Hindlimb muscle (tissue), 1 donor: ENCODE data around the gene ATP13A5. TPM values are rescaled to one million over a fixed set of nuclear protein-coding genes. Genes with fewer than 3 reads are reported as not detected.

Experiments used
- DNase-seq: peaks from one replicate; pipeline ENCODE4 v3.0.0-alpha.2; 2013
- polyA plus RNA-seq: library from polyadenylated mRNA; unstranded; fragments of 120-200 nt; gene quantifications from one replicate; pipeline ENCODE4 v1.2.1, GENCODE V29; 2013; ENCODE audit not compliant: insufficient read length

ATP13A5 gene
- polyA plus RNA-seq = 0.88 TPM

DNA sequence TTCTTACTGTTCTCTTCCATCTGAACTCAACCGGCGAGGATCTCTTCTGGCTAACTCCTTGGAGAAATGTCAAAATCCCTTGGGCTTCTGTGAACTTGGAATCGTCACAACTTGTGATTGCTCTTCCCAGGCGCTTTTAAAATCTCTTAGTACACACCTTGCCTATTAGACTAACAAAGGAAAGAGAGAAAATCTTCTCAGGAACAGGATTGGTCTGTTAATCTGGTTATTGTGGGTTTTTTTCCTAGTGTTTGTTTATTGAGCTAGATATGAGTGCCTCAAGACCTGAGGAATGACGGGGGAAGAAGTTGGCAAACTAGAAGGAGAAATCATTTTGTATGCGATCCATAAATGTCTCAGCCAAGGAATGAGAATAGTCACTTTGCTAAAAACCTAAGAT, at the start of gene ATP13A5:
Gene ATP13A5 (minus strand): TSS at position 48 of the 400 bp plus-strand sequence. CDS start 28 bp downstream, at position 20.
- DNase-seq = no peak

- DNase-seq = no peak
Measured at GRCh38 chr3:193418576-193419373, 40.2 kb upstream of the ATP13A5 start.

DNA sequence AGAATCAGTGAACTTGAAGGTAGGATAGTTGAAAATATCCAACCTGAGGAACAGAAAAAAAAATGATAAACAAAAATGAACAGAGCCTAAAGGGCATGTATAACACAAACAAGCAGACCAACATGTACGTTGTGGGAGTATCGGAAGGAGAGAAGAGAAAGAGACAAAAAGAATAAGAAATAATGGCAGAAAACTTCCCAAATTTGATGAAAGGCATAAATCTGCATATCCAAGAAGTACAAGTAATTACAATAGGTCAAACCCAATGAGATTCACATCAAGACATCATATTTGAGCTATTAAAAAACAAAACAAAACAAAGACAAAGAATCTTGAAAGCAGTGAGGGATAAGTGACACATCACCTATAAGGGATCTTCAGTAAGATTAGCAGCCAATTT, 38.1 kb upstream of the ATP13A5 start:
- no peak for DNase-seq

DNA sequence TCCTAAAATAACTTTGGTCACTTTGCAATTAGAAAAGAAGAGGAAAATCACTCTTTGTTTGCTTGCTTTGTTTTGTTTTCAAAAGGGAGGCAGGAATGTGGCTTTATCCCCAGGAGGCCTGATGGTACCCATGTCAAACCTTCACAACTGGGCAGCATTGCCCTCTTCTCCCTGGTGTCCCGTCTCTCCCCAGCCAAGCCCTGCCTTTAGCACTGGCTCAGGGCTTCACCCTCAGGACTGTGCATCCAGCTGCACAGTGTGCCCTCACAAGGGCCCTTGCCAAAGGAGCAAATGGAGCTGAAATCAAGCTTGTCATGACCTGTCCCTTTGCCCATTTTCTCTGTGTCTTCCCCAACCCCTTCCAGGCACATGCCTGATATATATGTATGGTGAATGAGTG, 29.1 kb upstream of the ATP13A5 start:
- no peak for DNase-seq

DNA sequence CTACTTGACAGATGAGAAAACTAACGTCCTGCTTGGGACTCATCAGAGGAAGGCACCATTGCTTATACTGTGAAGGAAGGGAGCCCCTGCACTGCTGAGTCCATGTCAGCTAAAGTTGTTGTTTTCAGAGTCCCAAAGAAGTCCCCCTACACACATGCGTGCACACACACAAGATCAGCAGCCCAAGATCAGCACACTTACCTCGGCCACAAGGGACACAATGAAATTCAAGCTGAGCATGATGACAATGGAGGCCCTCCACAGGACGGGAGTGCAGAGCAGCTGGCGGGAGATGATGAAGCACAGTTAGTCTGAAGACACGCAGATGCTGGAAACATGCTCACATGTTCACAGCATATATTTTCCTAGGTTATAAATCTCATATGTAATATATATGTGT, 28.6 kb upstream of the ATP13A5 start:
- DNase-seq = no peak

DNA sequence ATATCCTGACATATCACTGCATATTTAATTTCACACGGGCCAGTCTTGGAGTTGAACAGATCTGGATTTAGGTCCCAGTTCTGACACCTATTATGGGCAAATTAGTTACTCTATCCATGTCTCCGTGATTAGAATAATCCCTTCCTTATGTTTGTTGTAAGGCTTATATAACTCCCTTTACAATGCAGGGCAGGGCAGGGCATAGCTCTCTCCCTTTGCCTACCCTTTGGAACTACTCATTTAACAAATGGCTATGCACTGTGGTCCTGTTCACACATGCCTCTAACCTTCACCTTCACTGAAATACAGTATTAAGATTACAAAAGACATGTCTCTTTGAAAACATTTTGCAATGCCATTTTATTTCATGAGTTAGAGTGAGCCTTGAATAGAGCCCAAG, 24.8 kb upstream of the ATP13A5 start:
- no peak for DNase-seq

DNA sequence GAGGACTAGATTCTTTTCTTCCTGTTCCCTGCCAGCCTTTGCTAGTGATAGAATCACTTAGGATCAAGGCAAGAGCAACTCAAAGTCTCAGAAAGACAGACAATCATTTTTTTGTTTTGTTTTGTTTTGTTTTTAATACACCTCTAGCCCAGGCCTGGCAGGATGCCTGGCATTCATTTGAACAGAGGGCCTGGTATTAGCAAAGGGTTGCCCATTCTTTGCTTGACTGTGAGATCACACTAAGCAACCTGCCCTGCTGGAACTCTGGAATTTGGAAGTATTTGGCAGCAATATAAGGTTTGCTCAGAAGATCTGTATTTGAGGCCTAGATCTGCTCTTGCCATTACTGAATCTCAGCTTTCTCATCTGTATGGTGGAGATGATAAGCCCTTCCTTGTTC, 21.8 kb upstream of the ATP13A5 start:
- DNase-seq = no peak

- no peak for DNase-seq
Measured at GRCh38 chr3:193396451-193397244, 18.1 kb upstream of the ATP13A5 start.

DNA sequence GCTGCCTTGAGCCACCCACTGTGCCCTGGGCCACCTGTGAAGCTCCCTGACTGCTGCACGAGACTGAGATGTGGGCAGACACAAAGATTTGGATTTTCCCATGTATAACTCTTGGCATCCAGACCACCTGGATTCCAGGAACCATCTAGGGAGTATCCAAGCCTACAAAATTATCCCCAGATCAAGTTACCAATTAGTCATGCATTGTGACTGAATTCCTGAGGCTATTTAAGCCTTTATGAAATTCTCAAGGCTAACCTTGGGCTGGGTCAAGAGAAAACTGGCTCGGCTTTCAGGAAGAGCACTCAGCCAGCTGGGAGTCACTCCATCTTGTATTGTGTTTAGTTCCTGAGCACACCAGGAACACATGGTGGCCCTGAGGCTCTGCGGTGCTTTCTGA, 13.3 kb upstream of the ATP13A5 start:
- no peak for DNase-seq

DNA sequence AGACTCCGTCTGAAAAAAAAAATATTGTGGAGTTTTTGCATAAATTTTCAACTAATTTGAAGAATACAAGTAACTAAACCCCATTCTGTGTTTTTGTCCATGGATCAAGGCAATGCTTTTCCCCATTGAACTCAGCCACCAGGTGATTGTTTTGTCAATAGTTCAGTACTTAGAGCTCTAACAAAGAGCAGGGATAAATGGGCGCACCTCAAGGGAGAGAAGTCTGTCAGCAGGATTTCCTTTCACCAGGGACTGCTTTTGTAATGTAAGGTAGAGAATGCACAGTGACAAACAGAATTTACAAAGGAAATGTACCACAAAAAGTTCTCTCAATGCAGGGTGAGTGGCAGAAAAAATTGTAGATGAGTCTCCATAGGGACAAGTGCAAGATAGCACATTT, 10.8 kb upstream of the ATP13A5 start:
- DNase-seq = no peak

GRCh38 chr3:193388361-193388760, 9.8 kb upstream of the ATP13A5 start:
- DNase-seq = no peak

DNA sequence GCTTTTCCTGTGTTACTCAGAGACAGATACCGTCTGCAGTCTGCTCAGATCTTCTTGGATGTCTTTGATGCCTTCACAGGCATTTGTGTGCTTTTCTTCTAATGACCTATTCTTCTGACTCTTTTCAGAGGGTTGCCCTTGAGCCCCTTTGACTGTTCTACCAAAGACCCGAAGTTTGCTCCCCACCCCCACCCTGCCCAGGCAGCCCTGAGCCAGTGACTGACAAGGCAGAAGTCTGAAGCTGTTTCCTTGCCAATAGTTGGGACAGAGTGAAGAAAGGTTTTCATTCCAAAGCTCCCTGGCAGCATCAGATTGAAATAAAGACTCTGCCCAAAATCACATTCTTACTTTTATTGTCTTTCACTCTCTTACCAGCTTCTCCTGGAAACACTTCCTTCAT, 9.0 kb upstream of the ATP13A5 start:
- DNase-seq = no peak

- no peak for DNase-seq
Measured at GRCh38 chr3:193377591-193377990, 962 bp downstream of the ATP13A5 start.

DNA sequence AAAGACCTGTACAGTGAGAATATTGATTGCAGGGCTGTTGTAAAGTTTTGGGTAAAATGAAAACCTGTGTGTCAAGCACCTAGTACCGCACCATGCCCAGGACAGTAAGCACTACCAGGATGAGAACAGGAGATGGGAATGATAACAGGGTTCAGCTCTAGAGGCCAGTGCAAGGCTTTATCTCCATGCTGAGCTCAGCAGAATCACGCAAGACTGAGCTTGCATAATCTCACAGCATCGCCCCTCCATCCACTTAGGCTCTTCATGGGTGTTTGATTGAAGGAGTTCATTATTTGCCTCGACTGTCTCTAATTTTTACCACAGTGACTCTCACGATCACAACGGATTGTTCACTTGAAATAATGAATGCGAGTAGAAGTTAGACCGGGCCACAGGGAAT, 2.9 kb downstream of the ATP13A5 start:
- no peak for DNase-seq

- no peak for DNase-seq
Measured at GRCh38 chr3:193372783-193373182, 5.8 kb downstream of the ATP13A5 start.

DNA sequence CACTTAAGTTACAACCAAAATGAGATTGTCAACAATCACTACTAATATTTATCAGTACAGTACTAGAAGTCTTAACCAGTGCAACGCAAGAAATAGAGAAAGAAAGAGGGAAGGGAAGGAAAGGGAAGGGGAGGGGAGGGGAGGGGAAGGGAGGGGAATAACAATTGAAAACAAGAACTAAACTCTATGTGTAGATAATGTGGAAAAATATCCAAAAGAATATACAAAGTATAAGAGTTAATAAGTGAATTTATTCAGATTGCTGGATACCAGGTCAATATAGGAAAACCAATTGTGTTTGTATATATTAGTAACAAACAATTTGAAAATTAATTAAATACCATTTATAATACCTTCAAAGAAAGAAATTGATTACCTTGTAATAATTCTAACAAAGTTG, 10.7 kb downstream of the ATP13A5 start:
- DNase-seq = no peak

DNA sequence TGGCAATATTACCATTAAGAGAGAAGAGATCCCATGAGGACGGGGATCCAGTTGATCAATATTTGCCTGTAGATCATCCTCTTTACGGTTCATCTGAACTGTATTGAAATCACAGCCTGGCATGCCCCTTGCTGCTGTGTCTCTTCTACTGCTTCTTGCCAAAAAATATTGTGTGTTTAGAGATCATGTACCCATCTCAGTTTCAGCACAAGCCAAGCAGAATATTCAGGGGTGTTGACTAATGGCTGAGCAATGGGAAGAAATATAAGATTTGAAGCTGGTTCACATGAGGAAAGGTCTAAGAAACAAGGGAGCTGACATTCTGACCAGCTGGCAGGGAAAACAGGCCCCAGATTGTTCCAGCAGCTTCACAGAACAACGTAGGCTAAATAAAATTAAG, 21.3 kb downstream of the ATP13A5 start:
- DNase-seq = no peak

- DNase-seq = no peak
Measured at GRCh38 chr3:193354423-193354822, 24.1 kb downstream of the ATP13A5 start.

DNA sequence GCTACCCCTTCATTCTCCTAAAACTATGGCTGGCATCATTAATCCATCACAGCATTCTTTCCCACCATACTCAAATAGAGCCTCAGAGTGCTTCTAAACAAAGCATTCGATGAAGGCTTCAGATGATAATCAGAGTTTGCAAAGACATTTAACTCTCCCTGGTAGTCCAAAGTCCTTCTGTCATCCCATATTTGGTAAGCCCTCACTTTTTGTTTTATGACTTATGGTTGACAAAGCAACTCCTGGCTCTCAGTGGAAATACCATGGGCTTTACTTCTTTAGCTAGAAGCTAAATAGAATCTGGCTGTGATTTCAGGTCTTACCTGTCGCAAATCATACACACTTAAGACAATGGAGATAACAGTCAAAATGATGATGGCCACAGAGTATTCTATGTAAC, 27.8 kb downstream of the ATP13A5 start:
- DNase-seq = no peak

DNA sequence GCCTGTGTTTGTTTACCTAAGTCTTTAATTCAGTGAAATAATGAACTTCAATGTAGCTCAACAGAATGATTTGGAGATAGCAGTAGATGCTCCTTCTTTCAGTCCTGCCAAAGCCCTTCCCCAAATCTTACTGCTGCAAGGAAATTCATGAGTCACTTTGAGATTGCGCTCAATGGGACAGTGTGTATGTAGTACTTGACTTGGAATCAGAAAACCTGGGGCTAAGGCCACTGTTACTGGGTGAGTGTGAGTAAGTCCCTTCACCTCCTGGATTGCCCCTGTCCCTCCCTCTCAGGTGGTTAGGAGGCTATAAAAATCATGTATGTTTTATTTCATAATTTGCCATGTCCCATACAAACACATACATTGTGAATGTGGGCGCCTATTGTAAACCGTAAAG, 29.9 kb downstream of the ATP13A5 start:
- DNase-seq = no peak

DNA sequence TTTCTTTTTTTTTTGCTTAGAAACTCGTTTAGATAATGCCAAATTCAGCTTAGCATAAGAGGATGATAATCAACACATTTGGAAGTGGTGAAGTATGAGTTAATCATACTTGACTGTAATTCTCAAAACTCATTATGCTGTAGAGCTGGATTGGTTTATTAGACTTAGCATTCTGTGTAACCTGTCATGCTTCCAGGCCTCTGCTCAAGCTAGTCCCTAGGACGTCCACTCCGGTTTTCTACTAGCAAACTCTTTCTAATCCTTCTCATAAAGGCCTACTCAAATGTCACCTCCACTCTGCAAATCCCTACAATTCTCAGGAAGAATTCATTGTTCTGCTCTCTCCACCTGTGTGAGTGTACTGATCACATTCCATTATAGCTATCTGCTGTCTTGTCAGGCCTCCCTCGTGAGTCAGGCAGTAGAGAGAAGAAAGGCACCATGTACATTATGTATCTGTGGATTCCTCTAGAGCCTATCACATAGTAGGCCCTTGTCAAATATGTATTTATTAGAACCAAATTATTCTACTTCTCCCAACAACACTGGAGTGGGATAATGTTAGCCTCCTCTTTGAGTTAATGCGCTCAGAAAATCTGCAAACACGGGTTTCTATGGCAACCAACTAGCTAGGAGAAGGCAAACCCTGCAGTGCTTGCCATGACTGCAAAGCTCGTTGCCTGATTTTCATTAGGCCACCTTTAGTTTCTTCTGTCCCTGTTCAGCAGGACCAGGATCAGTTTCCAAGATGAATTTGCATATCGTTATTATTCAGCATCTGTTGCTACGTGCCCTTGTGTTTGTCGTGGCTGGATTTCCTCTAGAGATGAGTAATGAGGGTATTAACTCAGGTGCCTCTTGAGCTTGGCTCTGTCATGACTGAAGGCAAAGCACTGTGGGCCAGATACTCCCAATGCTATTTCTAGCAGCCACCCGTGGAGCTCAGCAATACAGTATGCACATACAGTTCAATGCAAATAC, 30.7 kb downstream of the ATP13A5 start:
- no peak for DNase-seq

DNA sequence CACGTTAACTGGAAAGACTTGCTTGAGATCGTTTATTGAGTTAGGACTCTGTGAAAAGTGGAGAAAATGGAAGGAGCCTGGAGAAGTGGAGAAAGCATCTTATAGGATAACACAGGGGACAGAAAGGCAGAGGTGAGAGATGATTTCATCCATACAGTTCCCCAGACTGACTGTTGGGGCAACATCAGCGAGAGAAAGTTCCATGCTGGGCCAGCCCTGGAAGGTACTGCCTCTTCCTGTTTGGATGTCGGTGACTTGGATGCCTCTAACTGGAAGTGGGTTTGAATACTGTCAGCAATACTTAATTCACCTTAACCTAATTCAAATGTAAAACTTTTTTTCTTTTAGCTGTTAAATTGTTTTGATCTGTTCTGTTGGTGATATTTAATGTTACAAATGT, 32.3 kb downstream of the ATP13A5 start:
- DNase-seq = no peak

DNA sequence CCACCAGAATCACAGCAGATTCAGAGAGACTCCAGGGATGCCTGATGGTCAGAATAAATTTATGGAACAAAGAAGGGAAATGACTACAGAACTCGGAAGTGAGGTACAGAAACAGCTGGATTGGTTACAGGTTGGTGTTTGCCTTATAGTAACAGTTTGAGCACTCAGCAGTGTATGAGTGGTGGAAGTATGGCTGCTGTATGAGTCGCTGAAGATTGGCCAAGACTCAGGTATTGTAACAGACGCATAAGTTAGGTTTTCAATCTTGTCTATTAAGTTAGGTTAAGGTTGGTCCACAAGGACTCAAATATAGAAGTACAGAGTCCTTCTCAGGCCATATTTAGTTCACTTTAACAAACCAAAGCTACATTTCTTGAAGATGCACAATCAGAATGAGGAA, 33.1 kb downstream of the ATP13A5 start:
- no peak for DNase-seq
